Fibroblast of lung (primary cell): ENCODE data around the gene ZBTB34. TPM values are rescaled to one million over a fixed set of nuclear protein-coding genes. Genes with fewer than 3 reads are reported as not detected.

Source experiments
- DNase-seq, 2 donors: peaks; one replicate each; pipeline versions ENCODE4 v3.0.0 to v3.0.0-alpha.2; 2010; ENCODE audit warnings: low read depth in 2 of 2
- H2AFZ ChIP-seq: 2 replicates; pipeline ENCODE4 v1.5.1; 2012; ENCODE audit warnings: low read length, control low read depth, inconsistent platforms
- H3K27ac ChIP-seq: 2 replicates; pipeline ENCODE4 v1.5.1; 2011; ENCODE audit warnings: low read length, control low read depth; ENCODE audit not compliant: insufficient read depth
- H3K27me3 ChIP-seq: 2 replicates; pipeline ENCODE4 v1.5.1; 2011; ENCODE audit warnings: mild to moderate bottlenecking, low read length; ENCODE audit not compliant: control insufficient read depth, insufficient read depth
- H3K36me3 ChIP-seq: 2 replicates; pipeline ENCODE4 v1.5.1; 2011; ENCODE audit warnings: low read length; ENCODE audit not compliant: control insufficient read depth, insufficient read depth
- H3K4me1 ChIP-seq: 2 replicates; pipeline ENCODE4 v1.5.1; 2011; ENCODE audit warnings: low read length; ENCODE audit not compliant: control insufficient read depth, insufficient read depth; ENCODE audit errors: extremely low read depth
- H3K4me2 ChIP-seq: 2 replicates; pipeline ENCODE4 v1.5.1; 2011; ENCODE audit warnings: low read length, control low read depth; ENCODE audit not compliant: insufficient read depth; ENCODE audit errors: extremely low read depth
- H3K4me3 ChIP-seq, 4 experiments: fragments of 200-600 bp in 1 of 4; sonication (generic) in 1 of 4; replicated peaks in 1 of 4; 2 replicates each; pipeline ENCODE4 v1.5.1; 2011 to 2016; ENCODE audit warnings: low read length in 4 of 4, low read depth in 3 of 4, mild to moderate bottlenecking in 3 of 4, control low read depth in 2 of 4, inconsistent platforms in 1 of 4, mixed read lengths in 1 of 4; ENCODE audit not compliant: insufficient read depth in 1 of 4; ENCODE audit errors: control extremely low read depth in 1 of 4
- H3K79me2 ChIP-seq: 2 replicates; pipeline ENCODE4 v1.5.1; 2012; ENCODE audit warnings: mild to moderate bottlenecking, low read length, inconsistent platforms; ENCODE audit not compliant: control insufficient read depth, insufficient read depth
- H3K9ac ChIP-seq: 2 replicates; pipeline ENCODE4 v1.5.1; 2011; ENCODE audit warnings: mild to moderate bottlenecking, low read length, control low read depth; ENCODE audit not compliant: insufficient read depth
- H3K9me3 ChIP-seq: 2 replicates; pipeline ENCODE4 v1.5.1; 2012; ENCODE audit warnings: low read depth, low read length; ENCODE audit not compliant: control insufficient read depth, insufficient read depth
- H4K20me1 ChIP-seq: 2 replicates; pipeline ENCODE4 v1.5.1; 2011; ENCODE audit warnings: low read length; ENCODE audit not compliant: control insufficient read depth, insufficient read depth; ENCODE audit errors: extremely low read depth
- CTCF ChIP-seq, 2 donors: IDR thresholded peaks in 1 of 2; conservative IDR thresholded peaks in 1 of 2; 1 replicate in 1 of 2; 2 replicates in 1 of 2; pipeline ENCODE4 v1.5.1; 2011 to 2012; ENCODE audit warnings: low read length in 2 of 2, control low read depth in 1 of 2, inconsistent platforms in 1 of 2, low read depth in 1 of 2, mild to moderate bottlenecking in 1 of 2
- EZH2 ChIP-seq: IDR thresholded peaks from 2 replicates; pipeline ENCODE4 v1.5.1; 2012; ENCODE audit warnings: low read length, control low read depth, mild to moderate bottlenecking; ENCODE audit errors: missing control alignments
- polyA plus RNA-seq, 2 donors: library from polyadenylated mRNA; depleted of rRNA in 1 of 2; stranded (reverse) in 1 of 2; unstranded in 1 of 2; fragments of >200 nt; gene quantifications; 2 replicates each; pipeline ENCODE4 v1.2.1, GENCODE V29; 2011 to 2012; ENCODE audit warnings: missing spikeins in 1 of 2
- total RNA-seq: library from RNA; depleted of rRNA; stranded (reverse); fragments of >200 nt; gene quantifications from 2 replicates; pipeline ENCODE4 v1.2.1, GENCODE V29; 2014

The ZBTB34 gene
- total and polyA plus RNA-seq, 2 donors (not counting 1 experiment from before 2014, with no cell fraction given) = 6.8 to 7.0 TPM

DNA sequence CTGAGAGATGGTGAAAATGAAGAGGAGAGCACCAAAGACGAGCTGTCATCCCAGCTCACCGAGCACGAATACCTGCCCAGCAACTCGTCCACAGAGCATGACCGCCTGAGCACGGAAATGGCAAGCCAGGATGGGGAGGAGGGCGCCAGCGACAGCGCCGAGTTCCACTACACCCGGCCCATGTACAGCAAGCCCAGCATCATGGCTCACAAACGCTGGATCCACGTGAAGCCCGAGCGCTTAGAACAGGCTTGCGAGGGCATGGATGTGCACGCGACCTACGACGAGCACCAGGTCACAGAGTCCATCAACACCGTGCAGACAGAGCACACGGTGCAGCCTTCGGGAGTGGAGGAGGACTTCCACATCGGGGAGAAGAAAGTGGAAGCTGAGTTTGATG lies 27.4 kb upstream of the ZBTB34 start:
- no peak overlapping the region for H3K4me3 ChIP-seq
- H4K20me1 ChIP-seq = no peaks in the 10 kb centered on the region
- no peaks in the 10 kb centered on the region for H3K79me2 ChIP-seq
- H3K4me2 ChIP-seq = no peak overlapping the region
- no peak overlapping the region for H3K27ac ChIP-seq
- no peak for TF ChIP-seq CTCF (conservative IDR thresholded peaks at IDR 0.05 in 1 of 2, IDR thresholded peaks at IDR 0.05 in 1 of 2; ENCODE audit: low read depth in 1 of 2, low read length in 2 of 2)
- no peak for TF ChIP-seq EZH2
- H3K9ac ChIP-seq = no peak overlapping the region
- H3K4me1 ChIP-seq = no peaks in the 10 kb centered on the region
- H3K27me3 ChIP-seq = no peaks in the 10 kb centered on the region
- H2AFZ ChIP-seq = no peak overlapping the region
- DNase-seq = no peak
- no peaks in the 10 kb centered on the region for H3K9me3 ChIP-seq
- H3K36me3 ChIP-seq = peaks cover 7% of the 10 kb centered on the region

- Histone ChIP-seq H3K27ac (no peak overlapping the region), H3K4me3 (no peak overlapping the region), H3K36me3 (peaks cover 7% of the 10 kb centered on the region), H4K20me1 (no peaks in the 10 kb centered on the region), H3K27me3 (no peaks in the 10 kb centered on the region), H3K9me3 (no peaks in the 10 kb centered on the region), H3K79me2 (no peaks in the 10 kb centered on the region), H3K4me1 (no peaks in the 10 kb centered on the region), H3K4me2 (no peak overlapping the region), H2AFZ (no peak overlapping the region), H3K9ac (no peak overlapping the region)
- no peak for TF ChIP-seq EZH2
- no peak for TF ChIP-seq CTCF (conservative IDR thresholded peaks at IDR 0.05 in 1 of 2, IDR thresholded peaks at IDR 0.05 in 1 of 2; ENCODE audit: low read depth in 1 of 2, low read length in 2 of 2)
- no peak for DNase-seq
Observed at GRCh38 chr9:126833710-126834345, 26.6 kb upstream of the ZBTB34 start.

DNA sequence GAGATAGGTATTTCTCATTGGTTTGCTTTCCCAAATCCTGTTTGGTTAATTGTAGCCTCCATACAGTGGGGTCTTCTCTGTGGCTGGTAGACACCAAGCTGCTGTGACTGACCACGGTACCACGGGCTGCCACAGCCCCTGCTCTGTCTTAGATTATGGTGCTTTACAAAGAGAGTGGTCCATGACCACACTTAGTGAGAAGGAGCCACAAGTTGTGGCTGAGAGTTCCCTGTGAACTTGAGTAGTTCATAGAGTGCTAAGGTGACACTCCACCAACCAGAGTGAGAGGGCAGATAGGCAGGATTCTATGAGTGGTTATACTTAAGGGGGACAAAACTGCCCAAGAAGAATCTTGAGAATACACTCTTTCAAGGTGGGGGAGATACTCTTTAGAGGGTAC lies 25.8 kb upstream of the ZBTB34 start:
- Histone ChIP-seq H3K4me1 (no peaks in the 10 kb centered on the region), H3K27ac (no peak overlapping the region), H2AFZ (no peak overlapping the region), H3K4me2 (no peak overlapping the region), H3K79me2 (no peaks in the 10 kb centered on the region), H3K36me3 (peaks cover 7% of the 10 kb centered on the region), H3K9ac (no peak overlapping the region), H3K9me3 (no peaks in the 10 kb centered on the region), H3K4me3 (no peak overlapping the region), H3K27me3 (no peaks in the 10 kb centered on the region), H4K20me1 (no peaks in the 10 kb centered on the region)
- TF ChIP-seq CTCF (conservative IDR thresholded peaks at IDR 0.05 in 1 of 2, IDR thresholded peaks at IDR 0.05 in 1 of 2; ENCODE audit: low read depth in 1 of 2, low read length in 2 of 2) = no peak
- no peak for TF ChIP-seq EZH2
- DNase-seq = no peak
